ENCODE data around the gene TAB2.

DNA sequence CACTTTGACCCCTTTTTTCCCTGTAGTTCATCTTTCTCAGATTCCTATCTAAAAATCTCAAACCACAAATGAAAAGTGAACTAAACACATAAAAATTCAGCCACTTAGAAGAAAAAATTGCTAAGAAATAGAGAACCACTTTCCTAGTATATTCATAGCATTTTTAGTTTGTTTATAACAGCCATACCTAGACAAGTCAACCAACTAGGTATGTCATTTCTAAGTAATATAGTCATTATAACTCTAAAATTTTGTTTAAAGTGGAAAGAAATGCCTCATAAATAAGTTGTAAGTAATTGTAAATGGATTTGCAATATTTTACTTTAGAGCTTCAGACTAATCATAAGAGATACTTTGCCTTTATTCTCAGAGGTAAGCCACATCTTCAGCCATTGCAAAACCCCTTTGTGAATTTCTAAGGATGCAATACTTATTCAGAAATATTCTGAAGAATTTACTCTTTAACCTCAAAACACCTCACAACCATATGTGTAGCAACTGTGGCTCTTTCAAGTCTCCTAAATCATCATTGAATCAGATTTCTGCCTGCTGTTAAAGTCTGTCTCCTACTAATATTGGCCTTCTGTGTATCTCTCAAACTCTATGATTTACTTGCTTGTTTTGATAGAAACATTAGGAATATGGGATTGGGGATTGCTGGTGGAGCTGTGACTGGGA is 75.6 kb downstream of the TAB2 start:
- no peak for TF ChIP-seq POLR2AphosphoS5 (IDR thresholded peaks at IDR 0.05)
- no peak for TF ChIP-seq EP300 (IDR thresholded peaks at IDR 0.05)
- TF ChIP-seq, protein P1, sequence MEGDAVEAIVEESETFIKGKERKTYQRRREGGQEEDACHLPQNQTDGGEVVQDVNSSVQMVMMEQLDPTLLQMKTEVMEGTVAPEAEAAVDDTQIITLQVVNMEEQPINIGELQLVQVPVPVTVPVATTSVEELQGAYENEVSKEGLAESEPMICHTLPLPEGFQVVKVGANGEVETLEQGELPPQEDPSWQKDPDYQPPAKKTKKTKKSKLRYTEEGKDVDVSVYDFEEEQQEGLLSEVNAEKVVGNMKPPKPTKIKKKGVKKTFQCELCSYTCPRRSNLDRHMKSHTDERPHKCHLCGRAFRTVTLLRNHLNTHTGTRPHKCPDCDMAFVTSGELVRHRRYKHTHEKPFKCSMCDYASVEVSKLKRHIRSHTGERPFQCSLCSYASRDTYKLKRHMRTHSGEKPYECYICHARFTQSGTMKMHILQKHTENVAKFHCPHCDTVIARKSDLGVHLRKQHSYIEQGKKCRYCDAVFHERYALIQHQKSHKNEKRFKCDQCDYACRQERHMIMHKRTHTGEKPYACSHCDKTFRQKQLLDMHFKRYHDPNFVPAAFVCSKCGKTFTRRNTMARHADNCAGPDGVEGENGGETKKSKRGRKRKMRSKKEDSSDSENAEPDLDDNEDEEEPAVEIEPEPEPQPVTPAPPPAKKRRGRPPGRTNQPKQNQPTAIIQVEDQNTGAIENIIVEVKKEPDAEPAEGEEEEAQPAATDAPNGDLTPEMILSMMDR (IDR thresholded peaks at IDR 0.05) = no peak
- TF ChIP-seq POLR2A (IDR thresholded peaks at IDR 0.05) = no peak

Measured in suprapubic skin (tissue), 4 donors.